Lower leg skin (tissue), 3 donors: Measurements from ENCODE around the gene ALDOC.

Source experiments
- CTCF ChIP-seq, 3 donors: fragments of 450-650 bp; IDR thresholded peaks; one replicate each; pipeline ENCODE4 v1.5.1; 2016; ENCODE audit warnings: antibody characterized with exemption in 3 of 3, mild to moderate bottlenecking in 3 of 3, moderate library complexity in 2 of 3
- POLR2A ChIP-seq, 2 donors: fragments of 450-650 bp; IDR thresholded peaks; one replicate each; pipeline ENCODE4 v1.6.1; 2016 to 2017; ENCODE audit warnings: antibody characterized with exemption in 2 of 2, mild to moderate bottlenecking in 1 of 2, moderate library complexity in 1 of 2

- TF ChIP-seq CTCF (IDR thresholded peaks at IDR 0.05) = no peak
- no peak for TF ChIP-seq POLR2A (IDR thresholded peaks at IDR 0.05)
Observed at GRCh38 chr17:28552176-28552999, 24.3 kb downstream of the ALDOC start, which contains the start of gene UNC119.
